Measurements from ENCODE around the gene ANO6.

Gene ANO6

GRCh38 chr12:45286621-45287020, 70.7 kb downstream of the ANO6 start:
- no peak for DNase-seq (ENCODE audit: low read depth)
- H3K4me3 ChIP-seq (ENCODE audit: low read depth, low read length) = no peak overlapping the region
- no peak for TF ChIP-seq MAX (IDR thresholded peaks at IDR 0.05; ENCODE audit: low read depth, low read length)
- TF ChIP-seq CTCF (IDR thresholded peaks at IDR 0.05; ENCODE audit: low read depth, low read length) = no peak
- TF ChIP-seq POLR2A (IDR thresholded peaks at IDR 0.05; ENCODE audit: extremely low read depth, insufficient read length) = no peak
- no peak for TF ChIP-seq MYC (IDR thresholded peaks at IDR 0.05; ENCODE audit: low read depth, low read length)

- no peak for DNase-seq (ENCODE audit: low read depth)
- TF ChIP-seq MYC (IDR thresholded peaks at IDR 0.05; ENCODE audit: low read depth, low read length) (no peak), MAX (IDR thresholded peaks at IDR 0.05; ENCODE audit: low read depth, low read length) (no peak), CTCF (IDR thresholded peaks at IDR 0.05; ENCODE audit: low read depth, low read length) (no peak), POLR2A (IDR thresholded peaks at IDR 0.05; ENCODE audit: extremely low read depth, insufficient read length) (no peak)
- no peak overlapping the region for H3K4me3 ChIP-seq (ENCODE audit: low read depth, low read length)
Measured at GRCh38 chr12:45289245-45290215, 73.6 kb downstream of the ANO6 start.

- DNase-seq (ENCODE audit: low read depth) = no peak
- no peak overlapping the region for H3K4me3 ChIP-seq (ENCODE audit: low read depth, low read length)
- TF ChIP-seq POLR2A (IDR thresholded peaks at IDR 0.05; ENCODE audit: extremely low read depth, insufficient read length) = no peak
- no peak for TF ChIP-seq MYC (IDR thresholded peaks at IDR 0.05; ENCODE audit: low read depth, low read length)
- no peak for TF ChIP-seq MAX (IDR thresholded peaks at IDR 0.05; ENCODE audit: low read depth, low read length)
- no peak for TF ChIP-seq CTCF (IDR thresholded peaks at IDR 0.05; ENCODE audit: low read depth, low read length)
Measured at GRCh38 chr12:45290216-45290605, 74.3 kb downstream of the ANO6 start.

GRCh38 chr12:45291518-45291917, 75.6 kb downstream of the ANO6 start:
- no peak for TF ChIP-seq POLR2A (IDR thresholded peaks at IDR 0.05; ENCODE audit: extremely low read depth, insufficient read length)
- no peak for TF ChIP-seq CTCF (IDR thresholded peaks at IDR 0.05; ENCODE audit: low read depth, low read length)
- H3K4me3 ChIP-seq (ENCODE audit: low read depth, low read length) = no peak overlapping the region
- no peak for DNase-seq (ENCODE audit: low read depth)

- no peak overlapping the region for H3K4me3 ChIP-seq (ENCODE audit: low read depth, low read length)
- DNase-seq (ENCODE audit: low read depth) = no peak
- no peak for TF ChIP-seq POLR2A (IDR thresholded peaks at IDR 0.05; ENCODE audit: extremely low read depth, insufficient read length)
- TF ChIP-seq CTCF (IDR thresholded peaks at IDR 0.05; ENCODE audit: low read depth, low read length) = no peak
- TF ChIP-seq MAX (IDR thresholded peaks at IDR 0.05; ENCODE audit: low read depth, low read length) = no peak
- TF ChIP-seq MYC (IDR thresholded peaks at IDR 0.05; ENCODE audit: low read depth, low read length) = no peak
Measured at GRCh38 chr12:45292486-45293195, 76.7 kb downstream of the ANO6 start.

Measured in NB4 (cell line).